Sigmoid colon (tissue), 4 donors: ENCODE measurements around the gene SMIM28.

Experiments used
- CTCF ChIP-seq, 4 experiments: fragments of 450-650 bp in 3 of 4; fragments of 200-600 bp in 1 of 4; IDR thresholded peaks; one replicate each; pipeline ENCODE4 v1.5.1; 2016 to 2019; ENCODE audit warnings: antibody characterized with exemption in 4 of 4, mild to moderate bottlenecking in 3 of 4, moderate library complexity in 2 of 4
- EP300 ChIP-seq, 4 donors: sonication (generic); formaldehyde crosslinking; IDR thresholded peaks; one replicate each; pipeline ENCODE4 v1.6.1; 2017; ENCODE audit warnings: antibody characterized with exemption in 4 of 4
- POLR2AphosphoS5 ChIP-seq, 4 donors: sonication (generic); formaldehyde crosslinking; IDR thresholded peaks; one replicate each; pipeline ENCODE4 v1.6.1; 2017; ENCODE audit warnings: antibody characterized with exemption in 4 of 4

DNA sequence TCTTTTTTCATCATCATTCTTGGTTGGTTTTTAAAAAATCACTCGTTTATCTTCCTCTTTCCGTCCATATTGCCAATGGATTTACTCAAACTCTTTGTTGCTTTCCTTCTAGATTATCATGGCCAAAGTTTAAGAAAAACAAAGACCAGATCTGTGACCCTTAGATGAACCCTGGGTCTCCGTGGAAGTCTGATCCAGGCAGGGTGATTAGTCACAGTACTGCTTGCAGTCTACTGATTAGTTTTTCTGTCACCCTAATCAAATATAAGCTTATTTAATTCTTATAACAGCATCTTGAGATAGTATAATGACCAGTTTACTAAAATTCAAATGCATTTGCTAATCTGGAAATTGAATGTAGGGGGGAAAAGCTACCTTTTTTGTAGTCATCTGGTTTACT, 6.0 kb upstream of the SMIM28 start:
- TF ChIP-seq CTCF (IDR thresholded peaks at IDR 0.05) (no peak), POLR2AphosphoS5 (IDR thresholded peaks at IDR 0.05) (no peak), EP300 (IDR thresholded peaks at IDR 0.05) (no peak)
